Naive B cell (primary cell): ENCODE data around the gene FBXO21. TPM values are rescaled to one million over a fixed set of nuclear protein-coding genes. Genes with fewer than 3 reads are reported as not detected.
"Not testable (repeated sequence)": the region's sequence is repeated elsewhere in the genome, so short reads cannot be mapped to it uniquely, and the experiment has no call there.

Source experiments
- ATAC-seq, 2 donors: fragments of 150-1000 bp; cut with Tn5 transposase; 2 replicates each; pipeline ENCODE4 v1.10.0; 2021; ENCODE audit warnings: low read depth in 2 of 2, mild to moderate bottlenecking in 2 of 2, moderate library complexity in 2 of 2
- DNase-seq: peaks from one replicate; pipeline ENCODE4 v3.0.0; 2022
- H3K27ac Mint-ChIP-seq, 6 donors: one replicate each; pipeline ENCODE4 v1.8.0; 2020 to 2022; ENCODE audit warnings: mild to moderate bottlenecking in 6 of 6, mixed read lengths in 6 of 6, moderate library complexity in 5 of 6, inconsistent platforms in 2 of 6
- H3K27me3 Mint-ChIP-seq, 3 donors: one replicate each; pipeline ENCODE4 v1.8.0; 2021 to 2022; ENCODE audit warnings: mixed read lengths in 3 of 3, mild to moderate bottlenecking in 1 of 3
- H3K36me3 Mint-ChIP-seq, 2 donors: one replicate each; pipeline ENCODE4 v1.8.0; 2020 to 2022; ENCODE audit warnings: mixed read lengths in 2 of 2, inconsistent platforms in 1 of 2, mild to moderate bottlenecking in 1 of 2
- H3K4me1 Mint-ChIP-seq, 3 donors: one replicate each; pipeline ENCODE4 v1.8.0; 2020 to 2022; ENCODE audit warnings: mixed read lengths in 3 of 3, inconsistent platforms in 1 of 3, mild to moderate bottlenecking in 1 of 3, moderate library complexity in 1 of 3
- H3K4me3 Mint-ChIP-seq, 8 donors: one replicate each; pipeline ENCODE4 v1.8.0; 2020 to 2022; ENCODE audit warnings: mild to moderate bottlenecking in 8 of 8, mixed read lengths in 8 of 8, moderate library complexity in 8 of 8, inconsistent platforms in 2 of 8
- H3K9me3 Mint-ChIP-seq, 7 donors: one replicate each; pipeline ENCODE4 v1.8.0; 2020 to 2022; ENCODE audit warnings: mixed read lengths in 7 of 7, mild to moderate bottlenecking in 5 of 7, inconsistent platforms in 2 of 7, moderate library complexity in 1 of 7
- polyA plus RNA-seq, 6 donors: library from polyadenylated mRNA; unstranded; fragments of 300-500 nt; fragmentation: Illumina TruSeq; gene quantifications; one replicate each; pipeline ENCODE4 v1.2.3, GENCODE V29; 2021; ENCODE audit warnings: low read depth in 6 of 6

FBXO21 gene
- polyA plus RNA-seq, 6 donors from 2014 or later = 46.0 to 61.5 (median 49.6) TPM

DNA sequence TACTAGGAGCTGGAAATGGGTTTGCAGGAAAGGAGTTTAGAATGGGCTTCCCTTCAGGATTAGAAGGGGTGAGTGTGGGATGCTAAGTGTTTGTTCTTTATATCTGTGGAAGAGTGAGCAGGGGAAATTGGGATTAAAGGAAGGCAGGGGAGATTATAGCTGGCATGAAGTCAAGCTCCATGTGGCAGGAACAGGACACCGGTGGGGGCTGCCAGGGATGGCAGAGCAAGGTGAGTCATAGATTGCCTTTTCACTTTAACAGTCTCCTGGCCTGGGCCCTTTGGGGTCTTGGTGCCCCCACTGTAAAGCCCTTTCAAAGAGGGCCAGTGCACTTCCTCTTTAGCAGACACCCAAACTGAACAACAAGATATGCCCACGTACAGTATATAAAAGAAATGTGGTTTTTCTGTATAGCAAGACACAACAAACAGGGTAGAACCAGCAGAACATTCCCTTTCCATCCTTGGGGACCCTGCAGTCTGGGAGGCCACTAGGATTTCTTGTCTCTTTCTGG lies 23.1 kb upstream of the FBXO21 start:
- Mint-ChIP-seq H3K9me3 (peaks cover 0 to 1% (median 0%) of the 10 kb centered on the region in 7 donors), H3K36me3 (no peaks in the 10 kb centered on the region), H3K27ac (peak overlapping the region in 1 of 6 donors; percentile 3), H3K4me3 (no peak overlapping the region), H3K4me1 (no peaks in the 10 kb centered on the region), H3K27me3 (peaks cover 7 to 26% (median 15%) of the 10 kb centered on the region in 3 donors)
- no peak for ATAC-seq
- no peak for DNase-seq

- Mint-ChIP-seq H3K4me1 (no peaks in the 10 kb centered on the region), H3K4me3 (no peak overlapping the region), H3K27me3 (peaks cover 12 to 29% (median 18%) of the 10 kb centered on the region in 3 donors), H3K36me3 (no peaks in the 10 kb centered on the region), H3K9me3 (peaks cover 0 to 1% (median 0%) of the 10 kb centered on the region in 7 donors), H3K27ac (no peak overlapping the region)
- DNase-seq (peak; percentile 31), ATAC-seq (peak; percentile 50 to 56)
Observed at GRCh38 chr12:117212563-117213190, 22.4 kb upstream of the FBXO21 start.

GRCh38 chr12:117210266-117210918 lies 20.1 kb upstream of the FBXO21 start:
- ATAC-seq (no peak), DNase-seq (no peak)
- Mint-ChIP-seq H3K4me1 (no peaks in the 10 kb centered on the region), H3K4me3 (no peak overlapping the region), H3K36me3 (no peaks in the 10 kb centered on the region), H3K27ac (no peak overlapping the region), H3K9me3 (peaks cover 0 to 1% (median 0%) of the 10 kb centered on the region in 7 donors), H3K27me3 (peaks cover 12 to 36% (median 26%) of the 10 kb centered on the region in 3 donors)

GRCh38 chr12:117209626-117210025 lies 19.4 kb upstream of the FBXO21 start:
- no peak overlapping the region for H3K4me3 Mint-ChIP-seq
- H3K36me3 Mint-ChIP-seq = no peaks in the 10 kb centered on the region
- peaks cover 0 to 1% (median 0%) of the 10 kb centered on the region in 7 donors for H3K9me3 Mint-ChIP-seq
- DNase-seq (no peak), ATAC-seq (no peak)
- H3K4me1 Mint-ChIP-seq = no peaks in the 10 kb centered on the region
- H3K27me3 Mint-ChIP-seq = peaks cover 12 to 40% (median 32%) of the 10 kb centered on the region in 3 donors
- no peak overlapping the region for H3K27ac Mint-ChIP-seq

GRCh38 chr12:117208811-117209455 lies 18.7 kb upstream of the FBXO21 start:
- DNase-seq = no peak
- ATAC-seq = no peak
- Mint-ChIP-seq H3K4me1 (no peaks in the 10 kb centered on the region), H3K27me3 (peaks cover 15 to 36% (median 32%) of the 10 kb centered on the region in 3 donors), H3K9me3 (peaks cover 0 to 1% (median 0%) of the 10 kb centered on the region in 7 donors), H3K4me3 (no peak overlapping the region), H3K27ac (no peak overlapping the region), H3K36me3 (no peaks in the 10 kb centered on the region)

DNA sequence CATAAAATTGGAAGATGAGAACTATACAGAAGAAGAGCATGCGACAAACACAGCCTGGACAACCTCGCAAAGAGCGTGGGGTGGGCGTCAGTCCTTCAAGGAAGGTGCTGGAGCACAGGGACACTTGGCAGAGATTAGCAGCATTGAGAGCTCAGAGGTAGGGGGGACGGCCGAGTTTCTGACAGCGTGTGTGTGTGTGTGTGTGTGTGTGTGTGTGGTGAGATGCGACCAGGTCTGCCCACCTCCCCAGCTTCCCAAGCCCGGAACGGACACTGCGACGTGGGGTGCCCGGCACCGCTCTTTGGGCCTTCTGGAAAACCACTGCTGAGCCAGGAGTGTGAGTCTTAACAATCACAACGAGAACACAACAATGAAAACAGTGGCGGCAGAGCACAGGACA lies 17.9 kb upstream of the FBXO21 start:
- Mint-ChIP-seq H3K27me3 (peaks cover 17 to 36% (median 32%) of the 10 kb centered on the region in 3 donors), H3K4me3 (no peak overlapping the region), H3K27ac (no peak overlapping the region), H3K4me1 (no peaks in the 10 kb centered on the region), H3K36me3 (no peaks in the 10 kb centered on the region), H3K9me3 (peaks cover 0 to 1% (median 0%) of the 10 kb centered on the region in 7 donors)
- DNase-seq (no peak), ATAC-seq (no peak)

GRCh38 chr12:117207675-117208074 lies 17.4 kb upstream of the FBXO21 start:
- ATAC-seq (no peak), DNase-seq (no peak)
- H3K36me3 Mint-ChIP-seq = no peaks in the 10 kb centered on the region
- H3K4me1 Mint-ChIP-seq = no peaks in the 10 kb centered on the region
- H3K4me3 Mint-ChIP-seq = no peak overlapping the region
- peaks cover 16 to 36% (median 32%) of the 10 kb centered on the region in 3 donors for H3K27me3 Mint-ChIP-seq
- H3K9me3 Mint-ChIP-seq = peaks cover 0 to 1% (median 0%) of the 10 kb centered on the region in 7 donors
- H3K27ac Mint-ChIP-seq = no peak overlapping the region

DNA sequence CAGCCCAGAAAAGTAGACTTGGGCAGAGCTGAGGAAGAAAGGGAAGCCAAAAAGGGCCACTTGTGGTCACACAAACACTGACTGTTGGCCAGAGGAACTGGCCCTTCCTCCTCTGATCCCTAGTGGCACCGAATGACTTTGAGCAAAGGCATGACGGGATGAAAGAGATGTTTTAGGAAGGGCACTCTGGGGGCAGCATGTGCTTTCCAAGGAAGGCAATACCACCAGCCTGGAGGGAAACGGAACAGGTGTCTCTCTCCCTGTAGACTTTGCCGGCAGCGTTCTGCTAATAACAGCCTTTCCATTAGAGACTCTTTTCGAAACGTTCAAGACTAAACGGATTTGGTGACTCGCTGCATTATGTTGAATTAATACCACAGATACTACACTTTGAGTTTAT lies 12.3 kb upstream of the FBXO21 start:
- no peaks in the 10 kb centered on the region for H3K4me1 Mint-ChIP-seq
- peaks cover 19 to 57% (median 32%) of the 10 kb centered on the region in 3 donors for H3K27me3 Mint-ChIP-seq
- H3K4me3 Mint-ChIP-seq = no peak overlapping the region
- peaks cover 0 to 6% of the 10 kb centered on the region in 2 donors for H3K36me3 Mint-ChIP-seq
- peaks cover 0 to 2% (median 0%) of the 10 kb centered on the region in 7 donors for H3K9me3 Mint-ChIP-seq
- DNase-seq (no peak), ATAC-seq (no peak)
- no peak overlapping the region for H3K27ac Mint-ChIP-seq

- Mint-ChIP-seq H3K9me3 (peaks cover 0 to 2% (median 0%) of the 10 kb centered on the region in 7 donors), H3K36me3 (peaks cover 0 to 6% of the 10 kb centered on the region in 2 donors), H3K4me1 (no peaks in the 10 kb centered on the region), H3K27ac (no peak overlapping the region), H3K4me3 (no peak overlapping the region), H3K27me3 (peaks cover 23 to 57% (median 32%) of the 10 kb centered on the region in 3 donors)
- ATAC-seq (no peak), DNase-seq (no peak)
Observed at GRCh38 chr12:117202033-117202432, 11.8 kb upstream of the FBXO21 start.

- not testable (repeated sequence) for ATAC-seq, H3K4me3 Mint-ChIP-seq, H3K36me3 Mint-ChIP-seq, H3K9me3 Mint-ChIP-seq, H3K4me1 Mint-ChIP-seq, DNase-seq, H3K27ac Mint-ChIP-seq
- H3K27me3 Mint-ChIP-seq = peaks cover 23 to 54% (median 37%) of the 10 kb centered on the region in 3 donors
Observed at GRCh38 chr12:117199956-117200744, 9.9 kb upstream of the FBXO21 start.

DNA sequence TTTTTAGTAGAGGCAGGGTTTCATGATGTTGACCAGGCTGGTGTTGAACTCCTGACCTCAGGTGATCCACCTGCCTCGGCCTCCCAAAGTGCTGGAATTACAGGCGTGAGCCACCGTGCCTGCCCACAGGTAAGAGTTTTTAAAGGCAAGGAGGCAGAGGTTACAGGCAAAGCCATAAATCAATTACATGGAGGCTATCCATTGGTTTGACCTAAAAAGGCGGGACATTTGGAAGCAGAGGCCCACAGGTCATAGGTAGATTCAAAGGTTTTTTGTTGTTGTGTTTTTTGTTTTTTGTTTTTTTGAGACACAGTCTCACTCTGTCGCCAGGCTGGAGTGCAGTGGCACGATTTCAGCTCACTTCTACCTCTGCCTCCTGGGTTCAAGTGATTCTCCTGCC lies 6.1 kb upstream of the FBXO21 start:
- not testable (repeated sequence) for H3K4me3 Mint-ChIP-seq, H3K36me3 Mint-ChIP-seq, DNase-seq, H3K27ac Mint-ChIP-seq, H3K9me3 Mint-ChIP-seq, ATAC-seq, H3K4me1 Mint-ChIP-seq
- H3K27me3 Mint-ChIP-seq = peaks cover 15 to 43% (median 39%) of the 10 kb centered on the region in 3 donors

DNA sequence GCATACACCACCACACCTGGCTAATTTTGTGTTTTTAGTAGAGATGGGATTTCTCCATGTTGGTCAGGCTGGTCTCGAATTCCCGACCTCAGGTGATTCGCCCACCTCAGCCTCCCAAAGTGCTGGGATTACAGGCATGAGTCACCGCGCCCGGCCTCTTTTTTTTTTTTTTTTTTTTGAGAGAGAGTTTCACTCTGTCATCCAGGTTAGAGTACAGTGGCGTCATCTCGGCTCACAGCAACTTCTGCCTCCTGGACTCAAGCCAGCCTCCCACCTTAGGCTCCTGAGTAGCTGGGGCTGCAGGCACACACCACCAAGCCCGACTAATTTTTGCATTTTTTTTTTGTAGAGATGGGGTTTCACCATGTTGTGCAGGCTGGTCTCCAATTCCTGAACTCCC lies 4.8 kb upstream of the FBXO21 start:
- DNase-seq, H3K4me3 Mint-ChIP-seq, H3K4me1 Mint-ChIP-seq, H3K27ac Mint-ChIP-seq, H3K36me3 Mint-ChIP-seq, ATAC-seq, H3K9me3 Mint-ChIP-seq: not testable (repeated sequence)
- peaks cover 10 to 33% (median 30%) of the 10 kb centered on the region in 3 donors for H3K27me3 Mint-ChIP-seq

GRCh38 chr12:117193903-117194302 lies 3.6 kb upstream of the FBXO21 start:
- peaks cover 0 to 6% (median 0%) of the 10 kb centered on the region in 7 donors for H3K9me3 Mint-ChIP-seq
- H3K4me3 Mint-ChIP-seq = peak overlapping the region in 2 of 8 donors; percentile 37 to 45
- peaks cover 9 to 14% (median 9%) of the 10 kb centered on the region in 3 donors for H3K4me1 Mint-ChIP-seq
- no peak overlapping the region for H3K27ac Mint-ChIP-seq
- no peaks in the 10 kb centered on the region for H3K36me3 Mint-ChIP-seq
- ATAC-seq (no peak), DNase-seq (no peak)
- H3K27me3 Mint-ChIP-seq = peaks cover 10 to 32% (median 26%) of the 10 kb centered on the region in 3 donors
